HepG2 (cell line): ENCODE results near the gene HEMK1.

ENCODE experiments used
- CTCF ChIP-seq: sonication (generic); formaldehyde crosslinking; IDR thresholded peaks from 2 replicates; pipeline ENCODE4 v1.5.0; 2020; ENCODE audit warnings: mild to moderate bottlenecking, missing genetic modification reagents, moderate library complexity
- DNMT3B ChIP-seq: conservative IDR thresholded peaks from 2 replicates; pipeline ENCODE4 v1.6.1; 2016; ENCODE audit warnings: missing biosample characterization, control low read depth
- IKZF1 ChIP-seq: fragments of 450-650 bp; IDR thresholded peaks from 2 replicates; pipeline ENCODE4 v1.7.1; 2016
- MXI1 ChIP-seq: IDR thresholded peaks from 3 replicates; pipeline ENCODE4 v1.6.1; 2012; ENCODE audit warnings: low read depth, low read length, inconsistent platforms, borderline replicate concordance
- RAD21 ChIP-seq: fragments of 450-650 bp; formaldehyde crosslinking; IDR thresholded peaks from 2 replicates; pipeline ENCODE4 v1.5.0; 2020; ENCODE audit warnings: mild to moderate bottlenecking
- ZBTB21 ChIP-seq: sonication (generic); formaldehyde crosslinking; IDR thresholded peaks from 2 replicates; pipeline ENCODE4 v1.4.0; 2020; ENCODE audit warnings: missing genetic modification reagents
- ZKSCAN8 ChIP-seq: IDR thresholded peaks from 2 replicates; pipeline ENCODE4 v1.6.1; 2016; ENCODE audit warnings: borderline replicate concordance, missing genetic modification reagents, missing compliant biosample characterization
- ZNF234 ChIP-seq: sonication (generic); formaldehyde crosslinking; conservative IDR thresholded peaks from 2 replicates; pipeline ENCODE4 v1.5.1; 2020; ENCODE audit warnings: mild to moderate bottlenecking, missing genetic modification reagents
- ZNF589 ChIP-seq: sonication (generic); formaldehyde crosslinking; conservative IDR thresholded peaks from 2 replicates; pipeline ENCODE4 v1.8.0; 2022; ENCODE audit warnings: mild to moderate bottlenecking, moderate library complexity, missing genetic modification reagents
- ZNF768 ChIP-seq: sonication (generic); formaldehyde crosslinking; IDR thresholded peaks from 2 replicates; pipeline ENCODE4 v1.4.0; 2020; ENCODE audit warnings: missing genetic modification reagents

GRCh38 chr3:50610181-50610971, 41.1 kb downstream of the HEMK1 start:
- TF ChIP-seq CTCF (CRISPR knock-in tag) (no peak), IKZF1 (no peak), ZNF768 (CRISPR knock-in tag) (no peak), ZNF234 (CRISPR knock-in tag) (no peak), DNMT3B (no peak), ZBTB21 (CRISPR knock-in tag) (no peak), RAD21 (CRISPR knock-in tag) (no peak), MXI1 (no peak), ZNF589 (CRISPR knock-in tag) (no peak), ZKSCAN8 (CRISPR knock-in tag) (no peak)
